Stimulated activated CD8-positive, alpha-beta memory T cell treated with anti-CD3 and anti-CD28 coated beads, Interleukin-7, amount 100 ng/mL, for 24 hours (primary cell): ENCODE data around the gene TMEM140.

Source experiments
- DNase-seq: peaks from one replicate; pipeline ENCODE4 v3.0.0-alpha.2; 2020; ENCODE audit warnings: low read depth

TMEM140 gene

GRCh38 chr7:135174941-135175340 is 27.1 kb downstream of the TMEM140 start:
- no peak for DNase-seq

GRCh38 chr7:135175931-135176330 is 28.1 kb downstream of the TMEM140 start:
- no peak for DNase-seq

- DNase-seq, result no peak
Measured at GRCh38 chr7:135177028-135177696, 29.3 kb downstream of the TMEM140 start.

- DNase-seq, result no peak
Measured at GRCh38 chr7:135178364-135178763, 30.5 kb downstream of the TMEM140 start.

GRCh38 chr7:135179321-135179925 is 31.6 kb downstream of the TMEM140 start:
- no peak for DNase-seq

GRCh38 chr7:135180122-135180521 is 32.2 kb downstream of the TMEM140 start:
- no peak for DNase-seq

GRCh38 chr7:135181261-135181928 is 33.5 kb downstream of the TMEM140 start:
- no peak for DNase-seq

GRCh38 chr7:135181929-135182678 is 34.2 kb downstream of the TMEM140 start:
- no peak for DNase-seq

GRCh38 chr7:135183478-135183877 is 35.6 kb downstream of the TMEM140 start:
- no peak for DNase-seq

GRCh38 chr7:135184254-135184841 is 36.5 kb downstream of the TMEM140 start:
- no peak for DNase-seq

- DNase-seq, result no peak
Measured at GRCh38 chr7:135185471-135186260, 37.8 kb downstream of the TMEM140 start.

- DNase-seq, result no peak
Measured at GRCh38 chr7:135186261-135186540, 38.3 kb downstream of the TMEM140 start.

GRCh38 chr7:135186841-135187253 is 39.0 kb downstream of the TMEM140 start:
- no peak for DNase-seq

- no peak for DNase-seq
Measured at GRCh38 chr7:135188298-135188984, 40.6 kb downstream of the TMEM140 start.

GRCh38 chr7:135189221-135189662 is 41.4 kb downstream of the TMEM140 start:
- DNase-seq, result no peak

- no peak for DNase-seq
Measured at GRCh38 chr7:135189961-135190360, 42.1 kb downstream of the TMEM140 start.

GRCh38 chr7:135190703-135191102 is 42.8 kb downstream of the TMEM140 start:
- DNase-seq, result no peak

- DNase-seq, result no peak
Measured at GRCh38 chr7:135192914-135193536, 45.2 kb downstream of the TMEM140 start.

- no peak for DNase-seq
Measured at GRCh38 chr7:135193615-135194081, 45.8 kb downstream of the TMEM140 start.

- no peak for DNase-seq
Measured at GRCh38 chr7:135194494-135195095, 46.7 kb downstream of the TMEM140 start.
